K562 (cell line): ENCODE measurements around the gene EZH2. TPM values are rescaled to one million over a fixed set of nuclear protein-coding genes. Genes with fewer than 3 reads are reported as not detected.

Experiments used
- ATAC-seq: fragments of 200-7000 bp; cut with Tn5 transposase; 3 replicates; pipeline ENCODE4 v1.9.1; 2020; ENCODE audit warnings: moderate library complexity
- BruUV-seq: library from RNA; stranded (reverse); fragments of 400-500 nt; replicated peaks from 2 replicates; lab custom pipeline; 2021; lab: Mats Ljungman, UMichigan
- CTCF ChIA-PET: fragments of 300-600 bp; formaldehyde crosslinking; extraction: SDS; loops from one replicate; lab custom pipeline; 2021; ENCODE audit warnings: low intra/inter-chr PET ratio; lab: Yijun Ruan, JAX
- POLR2A ChIA-PET: fragments of 300-600, 350-650 bp; sonication (Branson Sonifier 250); formaldehyde crosslinking; extraction: SDS; loops from one replicate; lab custom pipeline; 2021; ENCODE audit warnings: antibody characterized with exemption, inconsistent platforms; lab: Yijun Ruan, JAX
- DNase-seq, 4 experiments: peaks; one replicate each; pipeline versions ENCODE4 v3.0.0 to v3.0.0-alpha.2; 2011 to 2018; ENCODE audit warnings: low spot score in 3 of 4, mixed read lengths in 3 of 4; ENCODE audit errors: extremely low read depth in 1 of 4
- FAIRE-seq: peaks from 2 replicates; lab custom pipeline; 2011; peaks lifted over from hg19 to GRCh38; lab: Jason Lieb, UNC
- H2AFZ ChIP-seq: 2 replicates; pipeline ENCODE4 v1.6.0; 2011; ENCODE audit warnings: low read depth, low read length, control low read depth, inconsistent platforms
- H3K27ac ChIP-seq: fragments of 200-600 bp; 3 replicates; pipeline ENCODE4 v1.8.0; 2011; ENCODE audit warnings: low read depth, mild to moderate bottlenecking, control low read depth, inconsistent platforms, low read length, moderate library complexity, mixed read lengths; ENCODE audit errors: extremely low read depth
- H3K27me3 ChIP-seq, 2 experiments: fragments of 300-600 bp in 1 of 2; 2 replicates in 1 of 2; 3 replicates in 1 of 2; pipeline versions ENCODE4 v1.6.0 to v1.8.0; 2011; ENCODE audit warnings: inconsistent platforms in 2 of 2, low read length in 2 of 2, mild to moderate bottlenecking in 1 of 2, mixed read lengths in 1 of 2, moderate library complexity in 1 of 2; ENCODE audit not compliant: control insufficient read depth in 2 of 2, insufficient read depth in 2 of 2
- H3K36me3 ChIP-seq: fragments of 300-600 bp; 3 replicates; pipeline ENCODE4 v1.8.0; 2011; ENCODE audit warnings: mild to moderate bottlenecking, low read length, inconsistent platforms; ENCODE audit not compliant: control insufficient read depth, insufficient read depth
- H3K4me1 ChIP-seq, 2 experiments: fragments of 200-600 bp in 1 of 2; replicated peaks in 1 of 2; 2 replicates in 1 of 2; 3 replicates in 1 of 2; pipeline versions ENCODE4 v1.5.1 to v1.8.0; 2011; ENCODE audit warnings: inconsistent platforms in 2 of 2, low read length in 2 of 2, mild to moderate bottlenecking in 1 of 2, mixed read lengths in 1 of 2, moderate library complexity in 1 of 2; ENCODE audit not compliant: control insufficient read depth in 2 of 2, insufficient read depth in 2 of 2
- H3K4me2 ChIP-seq: 2 replicates; pipeline ENCODE4 v1.6.1; 2011; ENCODE audit warnings: low read length, control low read depth, inconsistent platforms, mixed read lengths; ENCODE audit not compliant: insufficient read depth
- H3K4me3 ChIP-seq: fragments of 200-600 bp; sonication (generic), shearing (Covaris generic); 2 replicates; pipeline ENCODE4 v1.5.1; 2016; ENCODE audit warnings: control low read depth, inconsistent platforms
- H3K79me2 ChIP-seq: fragments of 200-600 bp; 3 replicates; pipeline ENCODE4 v1.8.0; 2011; ENCODE audit warnings: low read length, inconsistent platforms; ENCODE audit not compliant: control insufficient read depth, insufficient read depth
- H3K9ac ChIP-seq, 2 experiments: 2 replicates each; pipeline versions ENCODE4 v1.6.0 to v1.6.1; 2011; ENCODE audit warnings: low read depth in 2 of 2, low read length in 2 of 2, control low read depth in 1 of 2, inconsistent platforms in 1 of 2, mild to moderate bottlenecking in 1 of 2, mixed read lengths in 1 of 2; ENCODE audit not compliant: insufficient read depth in 1 of 2
- H3K9me1 ChIP-seq: one replicate; pipeline ENCODE4 v1.6.0; 2011; ENCODE audit warnings: inconsistent platforms, mild to moderate bottlenecking, low read length, moderate library complexity; ENCODE audit not compliant: control insufficient read depth, insufficient read depth
- H3K9me3 ChIP-seq: replicated peaks from 2 replicates; pipeline ENCODE4 v1.5.1; 2011; ENCODE audit warnings: low read depth, low read length, inconsistent platforms; ENCODE audit not compliant: control insufficient read depth, insufficient read depth
- H4K20me1 ChIP-seq: replicated peaks from 2 replicates; pipeline ENCODE4 v1.6.1; 2011; ENCODE audit warnings: low read length, inconsistent platforms, mixed read lengths; ENCODE audit not compliant: control insufficient read depth, insufficient read depth
- BRD9 ChIP-seq: fragments of 450-650 bp; IDR thresholded peaks from 2 replicates; pipeline ENCODE4 v1.6.1; 2018; ENCODE audit warnings: low read depth; ENCODE audit not compliant: partially characterized antibody
- HDAC2 ChIP-seq: fragments of 450-650 bp; IDR thresholded peaks from 2 replicates; pipeline ENCODE4 v1.6.1; 2016; ENCODE audit warnings: mild to moderate bottlenecking
- KLF10 ChIP-seq: fragments of 250-450 bp; sonication (Bioruptor Pico); IDR thresholded peaks from 2 replicates; pipeline ENCODE4 v1.6.1; 2021; ENCODE audit warnings: matching md5 sums
- NCOA6 ChIP-seq: fragments of 450-650 bp; IDR thresholded peaks from 2 replicates; pipeline ENCODE4 v1.6.1; 2017; ENCODE audit warnings: mild to moderate bottlenecking
- SAP30 ChIP-seq: fragments of 200-600 bp; sonication (generic); IDR thresholded peaks from 2 replicates; pipeline ENCODE4 v1.6.1; 2012; ENCODE audit warnings: borderline replicate concordance, low read depth, mild to moderate bottlenecking, moderate library complexity, low read length, control low read depth, inconsistent platforms; ENCODE audit not compliant: insufficient read depth, poor library complexity, severe bottlenecking
- SIN3A ChIP-seq, 2 experiments: fragments of 150-350 bp in 1 of 2; IDR thresholded peaks; 2 replicates each; pipeline ENCODE4 v1.6.1; 2011 to 2016; ENCODE audit warnings: borderline replicate concordance in 2 of 2, low read depth in 2 of 2, low read length in 2 of 2, mild to moderate bottlenecking in 2 of 2, moderate library complexity in 2 of 2; ENCODE audit not compliant: control insufficient read depth in 1 of 2
- ZKSCAN8 ChIP-seq: fragments of 200-800 bp; sonication (Bioruptor generic); IDR thresholded peaks from 2 replicates; pipeline ENCODE4 v1.6.1; 2016; ENCODE audit warnings: missing genetic modification characterization, missing compliant biosample characterization
- ZNF384 ChIP-seq: IDR thresholded peaks from 2 replicates; pipeline ENCODE4 v1.6.1; 2012; ENCODE audit warnings: low read depth, low read length, improper control_type of control experiment
- ZNF449 ChIP-seq: fragments of 250-450 bp; sonication (Bioruptor Pico); IDR thresholded peaks from 2 replicates; pipeline ENCODE4 v1.8.0; 2022; ENCODE audit warnings: moderate library complexity, mild to moderate bottlenecking, inconsistent platforms
- WGBS: fragments of 100-300 bp; shearing (Covaris generic); methylation state at CpG from one replicate; pipeline ENCODE4 v1.1.6; 2016; ENCODE audit warnings: low coverage, mixed read lengths; ENCODE audit not compliant: insufficient coverage; ENCODE audit errors: missing lambda C conversion rate; 5-methylcytosine and 5-hydroxymethylcytosine counted together
- in situ Hi-C: fragments of 300-500 bp; cut with MboI; formaldehyde crosslinking; loops from 4 replicates; pipeline ENCODE4 v1.15.0; 2018; ENCODE audit warnings: inconsistent platforms, mixed read lengths
- intact Hi-C: fragments of 100-400 bp; cut with micrococcal nuclease; formaldehyde crosslinking; loops from 2 replicates; pipeline ENCODE4 v1.14.2; 2022
- polyA plus RNA-seq, 8 experiments: library from polyadenylated mRNA; depleted of rRNA in 4 of 8; stranded (reverse) in 5 of 8; unstranded in 3 of 8; fragments of >200 nt; fragmentation: Nextera tagmentation in 2 of 8; fragmentation: Illumina TruSeq in 1 of 8; extraction: Ambion mirVana in 2 of 8; extraction: Trizol in 1 of 8; gene quantifications; 2 replicates each; pipeline versions ENCODE4 v1.2.1 to v1.2.3, GENCODE V29; 2011 to 2014; ENCODE audit warnings: inconsistent platforms in 1 of 8, missing spikeins in 1 of 8
- total RNA-seq, 7 experiments: library from RNA; depleted of rRNA in 6 of 7; stranded (reverse); fragments of >200 nt in 6 of 7; fragmentation: Illumina TruSeq in 2 of 7; extraction: Trizol in 2 of 7; gene quantifications; 2 replicates each; pipeline versions ENCODE4 v1.2.1 to v1.2.3, GENCODE V29; 2011 to 2021; ENCODE audit warnings: low replicate concordance in 1 of 7
- TF ChIP-seq, protein P1 (sequence below): sonication (generic); formaldehyde crosslinking; IDR thresholded peaks from 2 replicates; pipeline ENCODE4 v1.8.1; 2023; ENCODE audit warnings: mild to moderate bottlenecking, missing genetic modification reagents
- TF ChIP-seq, protein P2 (sequence below): fragments of 250-450 bp; sonication (Bioruptor Pico); IDR thresholded peaks from 2 replicates; pipeline ENCODE4 v1.5.0; 2021

The EZH2 gene
- total and polyA plus RNA-seq, 9 of the 15 experiments (the other 6 are each of a cell fraction or from before 2014, with no cell fraction given): 48.7 to 175 (median 98.6) TPM

- no peaks in the 10 kb centered on the region for H3K4me1 ChIP-seq
- no peaks in the 10 kb centered on the region for H3K9me3 ChIP-seq
- CTCF ChIA-PET: no interaction called here
- intact Hi-C loops: loop anchor here (5.0 to 10.0 kb wide), 2 partner anchors 226 to 292 kb away; partner anchors contain the start of gene ZNF786
- H2AFZ ChIP-seq: no peak overlapping the region
- no peak overlapping the region for H3K4me2 ChIP-seq
- H3K27ac ChIP-seq: no peak overlapping the region; the same call in 2 of the 3 replicates
- WGBS: 87% methylated on average over 5 of the region's 5 CpGs
- DNase-seq (no peak), FAIRE-seq (no peak), ATAC-seq (no peak; the same call in 2 of the 3 replicates)
- no peaks in the 10 kb centered on the region for H3K79me2 ChIP-seq
- peaks cover 69% of the 10 kb centered on the region for H3K36me3 ChIP-seq
- H3K27me3 ChIP-seq: no peaks in the 10 kb centered on the region
- no peak overlapping the region for H3K9ac ChIP-seq
- POLR2A ChIA-PET: interaction anchor here (0.6 to 2.2 kb wide), 8 partner anchors 8 to 603 kb away, joined by 3 to 9 read pairs (median 4); no protein-coding TSS in a partner anchor
- H3K9me1 ChIP-seq: no peaks in the 10 kb centered on the region
- in situ Hi-C loops: no loop called here
- TF ChIP-seq ZNF449 (CRISPR knock-in tag) (no peak), ZKSCAN8 (CRISPR knock-in tag) (no peak), HDAC2 (no peak), NCOA6 (no peak), SIN3A (IDR thresholded peaks at IDR 0.05; ENCODE audit: borderline replicate concordance in 2 of 2, control insufficient read depth in 1 of 2, low read depth in 2 of 2, low read length in 2 of 2) (no peak), BRD9 (no peak), SAP30 (no peak), KLF10 (CRISPR knock-in tag) (no peak), ZNF384 (no peak)
- TF ChIP-seq, protein P1, sequence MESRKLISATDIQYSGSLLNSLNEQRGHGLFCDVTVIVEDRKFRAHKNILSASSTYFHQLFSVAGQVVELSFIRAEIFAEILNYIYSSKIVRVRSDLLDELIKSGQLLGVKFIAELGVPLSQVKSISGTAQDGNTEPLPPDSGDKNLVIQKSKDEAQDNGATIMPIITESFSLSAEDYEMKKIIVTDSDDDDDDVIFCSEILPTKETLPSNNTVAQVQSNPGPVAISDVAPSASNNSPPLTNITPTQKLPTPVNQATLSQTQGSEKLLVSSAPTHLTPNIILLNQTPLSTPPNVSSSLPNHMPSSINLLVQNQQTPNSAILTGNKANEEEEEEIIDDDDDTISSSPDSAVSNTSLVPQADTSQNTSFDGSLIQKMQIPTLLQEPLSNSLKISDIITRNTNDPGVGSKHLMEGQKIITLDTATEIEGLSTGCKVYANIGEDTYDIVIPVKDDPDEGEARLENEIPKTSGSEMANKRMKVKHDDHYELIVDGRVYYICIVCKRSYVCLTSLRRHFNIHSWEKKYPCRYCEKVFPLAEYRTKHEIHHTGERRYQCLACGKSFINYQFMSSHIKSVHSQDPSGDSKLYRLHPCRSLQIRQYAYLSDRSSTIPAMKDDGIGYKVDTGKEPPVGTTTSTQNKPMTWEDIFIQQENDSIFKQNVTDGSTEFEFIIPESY (CRISPR knock-in tag): no peak
- TF ChIP-seq, protein P2, sequence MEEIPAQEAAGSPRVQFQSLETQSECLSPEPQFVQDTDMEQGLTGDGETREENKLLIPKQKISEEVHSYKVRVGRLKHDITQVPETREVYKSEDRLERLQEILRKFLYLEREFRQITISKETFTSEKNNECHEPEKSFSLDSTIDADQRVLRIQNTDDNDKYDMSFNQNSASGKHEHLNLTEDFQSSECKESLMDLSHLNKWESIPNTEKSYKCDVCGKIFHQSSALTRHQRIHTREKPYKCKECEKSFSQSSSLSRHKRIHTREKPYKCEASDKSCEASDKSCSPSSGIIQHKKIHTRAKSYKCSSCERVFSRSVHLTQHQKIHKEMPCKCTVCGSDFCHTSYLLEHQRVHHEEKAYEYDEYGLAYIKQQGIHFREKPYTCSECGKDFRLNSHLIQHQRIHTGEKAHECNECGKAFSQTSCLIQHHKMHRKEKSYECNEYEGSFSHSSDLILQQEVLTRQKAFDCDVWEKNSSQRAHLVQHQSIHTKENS: no peak
- H3K4me3 ChIP-seq: no peak overlapping the region
- peaks cover 4% of the 10 kb centered on the region; the same call in 1 of the 2 replicates for H4K20me1 ChIP-seq
- no TSS peak for BruUV-seq
Measured at GRCh38 chr7:148803094-148803493, 81.0 kb downstream of the EZH2 start.
